Glutamatergic neuron (in vitro differentiated cells): Measurements from ENCODE around the gene PPP2R2B. TPM values are rescaled to one million over a fixed set of nuclear protein-coding genes. Genes with fewer than 3 reads are reported as not detected.

Experiments
- DNase-seq: peaks from one replicate; pipeline ENCODE4 v3.0.0; 2022
- H3K27ac Mint-ChIP-seq: one replicate; pipeline ENCODE4 v1.8.0; 2020; ENCODE audit warnings: mild to moderate bottlenecking, mixed read lengths, inconsistent platforms; ENCODE audit not compliant: unreplicated experiment
- H3K27me3 Mint-ChIP-seq: one replicate; pipeline ENCODE4 v1.8.0; 2020; ENCODE audit warnings: mild to moderate bottlenecking, moderate library complexity, mixed read lengths, inconsistent platforms; ENCODE audit not compliant: unreplicated experiment
- H3K36me3 Mint-ChIP-seq: one replicate; pipeline ENCODE4 v1.8.0; 2020; ENCODE audit warnings: mild to moderate bottlenecking, mixed read lengths, inconsistent platforms; ENCODE audit not compliant: unreplicated experiment
- H3K4me1 Mint-ChIP-seq: one replicate; pipeline ENCODE4 v1.8.0; 2020; ENCODE audit warnings: mild to moderate bottlenecking, low read depth, mixed read lengths, inconsistent platforms; ENCODE audit not compliant: unreplicated experiment
- H3K4me3 Mint-ChIP-seq: one replicate; pipeline ENCODE4 v1.8.0; 2020; ENCODE audit warnings: mild to moderate bottlenecking, mixed read lengths, inconsistent platforms; ENCODE audit not compliant: unreplicated experiment
- H3K9me3 Mint-ChIP-seq: one replicate; pipeline ENCODE4 v1.8.0; 2020; ENCODE audit warnings: mild to moderate bottlenecking, moderate library complexity, mixed read lengths, inconsistent platforms; ENCODE audit not compliant: unreplicated experiment
- CTCF ChIP-seq: fragments of 200-600 bp; sonication (generic); IDR thresholded peaks from one replicate; pipeline ENCODE4 v1.5.0; 2021; ENCODE audit not compliant: partially characterized antibody, unreplicated experiment
- total RNA-seq: library from RNA; stranded (reverse); fragmentation: NEBNext Ultra II Directional; extraction: Animal tissue kit (Norgen Biotek cat#: 25700); gene quantifications from one replicate; pipeline ENCODE4 v1.2.1, GENCODE V29; 2021; ENCODE audit not compliant: unreplicated experiment

Gene PPP2R2B
- total RNA-seq, 1 donor from 2014 or later: 11.4 TPM

- no peak for TF ChIP-seq CTCF
- Mint-ChIP-seq H3K4me3 (no peak overlapping the region), H3K27me3 (no peaks in the 10 kb centered on the region), H3K9me3 (no peaks in the 10 kb centered on the region), H3K4me1 (peaks cover 2% of the 10 kb centered on the region), H3K36me3 (no peaks in the 10 kb centered on the region), H3K27ac (no peak overlapping the region)
- no peak for DNase-seq
Measured at GRCh38 chr5:146642410-146642809, 236.1 kb downstream of the PPP2R2B start.

GRCh38 chr5:146641941-146642340, 236.6 kb downstream of the PPP2R2B start:
- Mint-ChIP-seq H3K4me1 (peaks cover 2% of the 10 kb centered on the region), H3K27me3 (peaks cover under 1% of the 10 kb centered on the region), H3K9me3 (no peaks in the 10 kb centered on the region), H3K36me3 (no peaks in the 10 kb centered on the region), H3K27ac (no peak overlapping the region), H3K4me3 (no peak overlapping the region)
- no peak for DNase-seq
- TF ChIP-seq CTCF: no peak

- H3K27ac Mint-ChIP-seq: no peak overlapping the region
- no peak for TF ChIP-seq CTCF
- H3K27me3 Mint-ChIP-seq: peaks cover 2% of the 10 kb centered on the region
- no peaks in the 10 kb centered on the region for H3K36me3 Mint-ChIP-seq
- peaks cover 2% of the 10 kb centered on the region for H3K4me1 Mint-ChIP-seq
- H3K4me3 Mint-ChIP-seq: no peak overlapping the region
- no peak for DNase-seq
- peaks cover 2% of the 10 kb centered on the region for H3K9me3 Mint-ChIP-seq
Measured at GRCh38 chr5:146640285-146640896, 238.2 kb downstream of the PPP2R2B start.

GRCh38 chr5:146635443-146635842, 243.1 kb downstream of the PPP2R2B start:
- Mint-ChIP-seq H3K36me3 (no peaks in the 10 kb centered on the region), H3K27ac (no peak overlapping the region), H3K9me3 (peaks cover 5% of the 10 kb centered on the region), H3K4me1 (peaks cover 6% of the 10 kb centered on the region), H3K4me3 (no peak overlapping the region), H3K27me3 (peaks cover 5% of the 10 kb centered on the region)
- no peak for DNase-seq
- TF ChIP-seq CTCF: no peak

GRCh38 chr5:146633323-146633764, 245.2 kb downstream of the PPP2R2B start:
- H3K4me1 Mint-ChIP-seq: peaks cover 6% of the 10 kb centered on the region
- H3K27ac Mint-ChIP-seq: peak overlapping the region; percentile 91
- no peaks in the 10 kb centered on the region for H3K36me3 Mint-ChIP-seq
- H3K9me3 Mint-ChIP-seq: peaks cover 5% of the 10 kb centered on the region
- no peak for TF ChIP-seq CTCF
- peaks cover 5% of the 10 kb centered on the region for H3K27me3 Mint-ChIP-seq
- DNase-seq: peak; percentile 60
- H3K4me3 Mint-ChIP-seq: peak overlapping the region; percentile 14
